GM12878 (cell line): ENCODE measurements around the gene PRDM8. TPM values are rescaled to one million over a fixed set of nuclear protein-coding genes. Genes with fewer than 3 reads are reported as not detected.
A peak's percentile ranks its signal among the peaks of the same experiment; 100 is the strongest.

Experiments used
- BCL3 ChIP-seq: IDR thresholded peaks from 2 replicates; pipeline ENCODE4 v1.6.1; 2011; ENCODE audit warnings: borderline replicate concordance, low read depth, mild to moderate bottlenecking, moderate library complexity, low read length; ENCODE audit not compliant: insufficient read depth, poor library complexity, severe bottlenecking
- CBFB ChIP-seq: IDR thresholded peaks from 2 replicates; pipeline ENCODE4 v1.6.1; 2016; ENCODE audit warnings: antibody characterized with exemption, low read depth
- CREB1 ChIP-seq: IDR thresholded peaks from 2 replicates; pipeline ENCODE4 v1.6.1; 2012; ENCODE audit warnings: low read depth, mild to moderate bottlenecking, inconsistent platforms
- E2F8 ChIP-seq: fragments of 450-650 bp; IDR thresholded peaks from 2 replicates; pipeline ENCODE4 v1.6.1; 2018; ENCODE audit warnings: mild to moderate bottlenecking, low read depth, moderate library complexity; ENCODE audit not compliant: partially characterized antibody
- EP300 ChIP-seq, 2 experiments: fragments of 150-350 bp in 1 of 2; IDR thresholded peaks; 2 replicates each; pipeline ENCODE4 v1.6.1; 2011 to 2012; ENCODE audit warnings: low read depth in 2 of 2, low read length in 2 of 2, borderline replicate concordance in 1 of 2, improper control_type of control experiment in 1 of 2, inconsistent platforms in 1 of 2; ENCODE audit not compliant: control insufficient read depth in 1 of 2
- IKZF1 ChIP-seq: fragments of 450-650 bp; conservative IDR thresholded peaks from 2 replicates; pipeline ENCODE4 v1.6.1; 2017; ENCODE audit warnings: antibody characterized with exemption, mild to moderate bottlenecking
- MEF2A ChIP-seq: IDR thresholded peaks from 2 replicates; pipeline ENCODE4 v1.6.1; 2011; ENCODE audit warnings: low read depth, mild to moderate bottlenecking, low read length, moderate library complexity; ENCODE audit not compliant: insufficient read depth
- MLLT1 ChIP-seq: fragments of 450-650 bp; IDR thresholded peaks from 2 replicates; pipeline ENCODE4 v1.6.1; 2016; ENCODE audit warnings: mild to moderate bottlenecking
- NKRF ChIP-seq: fragments of 450-650 bp; conservative IDR thresholded peaks from 2 replicates; pipeline ENCODE4 v1.6.1; 2017; ENCODE audit warnings: mild to moderate bottlenecking, moderate library complexity
- NR2C1 ChIP-seq: fragments of 450-650 bp; IDR thresholded peaks from 2 replicates; pipeline ENCODE4 v1.6.1; 2017; ENCODE audit warnings: antibody characterized with exemption, mild to moderate bottlenecking, moderate library complexity
- PBX3 ChIP-seq: IDR thresholded peaks from 2 replicates; pipeline ENCODE4 v1.6.1; 2011; ENCODE audit warnings: mild to moderate bottlenecking, low read depth, low read length, moderate library complexity; ENCODE audit not compliant: insufficient replicate concordance
- SUPT20H ChIP-seq: IDR thresholded peaks from 2 replicates; pipeline ENCODE4 v1.6.1; 2011; ENCODE audit warnings: low read depth, mild to moderate bottlenecking, low read length, moderate library complexity, borderline replicate concordance; ENCODE audit not compliant: control insufficient read depth
- TAF1 ChIP-seq: IDR thresholded peaks from 2 replicates; pipeline ENCODE4 v1.6.1; 2011; ENCODE audit warnings: mild to moderate bottlenecking, low read depth, low read length, borderline replicate concordance
- ZNF384 ChIP-seq: IDR thresholded peaks from 2 replicates; pipeline ENCODE4 v1.6.1; 2012; ENCODE audit warnings: low read depth, mild to moderate bottlenecking, low read length, improper control_type of control experiment, borderline replicate concordance
- polyA plus RNA-seq, 11 experiments: library from polyadenylated mRNA; depleted of rRNA in 4 of 11; unstranded in 6 of 11; stranded (reverse) in 5 of 11; fragments of >200 nt; fragmentation: Nextera tagmentation in 4 of 11; fragmentation: Illumina TruSeq in 1 of 11; extraction: Ambion mirVana in 4 of 11; extraction: Trizol in 1 of 11; gene quantifications; 1 replicate in 1 of 11; 2 replicates in 10 of 11; pipeline versions ENCODE4 v1.2.1 to v1.2.3, GENCODE V29; 2011 to 2016; ENCODE audit warnings: inconsistent platforms in 2 of 11, missing spikeins in 2 of 11, low read depth in 1 of 11
- total RNA-seq, 4 experiments: library from RNA; depleted of rRNA in 3 of 4; stranded (reverse); fragments of >200 nt in 3 of 4; fragmentation: Illumina TruSeq in 1 of 4; extraction: Trizol in 1 of 4; gene quantifications; 2 replicates each; pipeline versions ENCODE4 v1.2.1 to v1.2.3, GENCODE V29; 2013 to 2021

Gene PRDM8
- total and polyA plus RNA-seq, 10 of the 15 experiments (the other 5 are each of a cell fraction or from before 2014, with no cell fraction given): 0.09 to 1.6 (median 0.40) TPM

GRCh38 chr4:80229590-80229989 is 32.3 kb downstream of the PRDM8 start (continued):
- TF ChIP-seq MLLT1 (peak; percentile 57; the same call in 1 of the 2 replicates), EP300 (IDR thresholded peaks at IDR 0.05; ENCODE audit: borderline replicate concordance in 1 of 2, control insufficient read depth in 1 of 2, low read depth in 2 of 2, low read length in 2 of 2) (peak; percentile 86 to 89), BCL3 (no peak), ZNF384 (no peak), TAF1 (no peak), MEF2A (peak; percentile 93), CREB1 (0 out of 2 replicates have a peak, but pooled peaks have one; percentile 20), E2F8 (no peak), IKZF1 (peak; percentile 95), NKRF (no peak), NR2C1 (no peak), PBX3 (peak; percentile 43), SUPT20H (no peak), CBFB (peak; percentile 38; the same call in 1 of the 2 replicates)
